ENCODE results near the gene ABAT.

The ABAT gene

DNA sequence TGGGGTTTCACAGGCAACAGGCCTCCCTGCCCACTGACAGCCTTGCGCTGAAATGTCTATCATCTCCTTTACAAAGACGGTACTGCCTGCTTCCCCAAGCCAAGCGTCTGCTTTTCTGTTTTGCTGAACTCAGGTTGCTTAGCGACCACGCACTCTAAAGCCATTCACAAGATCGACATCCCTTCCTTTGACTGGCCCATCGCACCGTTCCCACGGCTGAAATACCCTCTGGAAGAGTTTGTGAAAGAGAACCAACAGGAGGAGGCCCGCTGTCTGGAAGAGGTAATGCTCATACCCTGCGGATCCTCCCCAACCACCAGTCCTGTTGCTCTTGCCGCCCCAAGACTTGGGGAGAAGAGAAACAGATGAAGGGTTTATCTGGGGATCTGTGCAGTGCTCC, 94.3 kb downstream of the ABAT start:
- no peaks in the 10 kb centered on the region for H3K9me2 ChIP-seq (ENCODE audit: low read depth, low read length)
- no peaks in the 10 kb centered on the region for H3K4me1 ChIP-seq (ENCODE audit: insufficient read depth, low read length, severe bottlenecking)
- no peak overlapping the region for H3K4me3 ChIP-seq (ENCODE audit: low read depth, low read length, poor library complexity, severe bottlenecking)
- H3K27me3 ChIP-seq (ENCODE audit: insufficient read depth, low read length), result no peaks in the 10 kb centered on the region
- no peaks in the 10 kb centered on the region for H3K36me3 ChIP-seq (ENCODE audit: insufficient read depth, low read length)
- no peaks in the 10 kb centered on the region for H4K20me1 ChIP-seq (ENCODE audit: insufficient read depth, low read length)
- no peak overlapping the region for H3K27ac ChIP-seq (ENCODE audit: low read depth, low read length, poor library complexity, severe bottlenecking)
- TF ChIP-seq EZH2 (IDR thresholded peaks at IDR 0.05; ENCODE audit: borderline replicate concordance, low read length), result no peak
- TF ChIP-seq, protein P1, sequence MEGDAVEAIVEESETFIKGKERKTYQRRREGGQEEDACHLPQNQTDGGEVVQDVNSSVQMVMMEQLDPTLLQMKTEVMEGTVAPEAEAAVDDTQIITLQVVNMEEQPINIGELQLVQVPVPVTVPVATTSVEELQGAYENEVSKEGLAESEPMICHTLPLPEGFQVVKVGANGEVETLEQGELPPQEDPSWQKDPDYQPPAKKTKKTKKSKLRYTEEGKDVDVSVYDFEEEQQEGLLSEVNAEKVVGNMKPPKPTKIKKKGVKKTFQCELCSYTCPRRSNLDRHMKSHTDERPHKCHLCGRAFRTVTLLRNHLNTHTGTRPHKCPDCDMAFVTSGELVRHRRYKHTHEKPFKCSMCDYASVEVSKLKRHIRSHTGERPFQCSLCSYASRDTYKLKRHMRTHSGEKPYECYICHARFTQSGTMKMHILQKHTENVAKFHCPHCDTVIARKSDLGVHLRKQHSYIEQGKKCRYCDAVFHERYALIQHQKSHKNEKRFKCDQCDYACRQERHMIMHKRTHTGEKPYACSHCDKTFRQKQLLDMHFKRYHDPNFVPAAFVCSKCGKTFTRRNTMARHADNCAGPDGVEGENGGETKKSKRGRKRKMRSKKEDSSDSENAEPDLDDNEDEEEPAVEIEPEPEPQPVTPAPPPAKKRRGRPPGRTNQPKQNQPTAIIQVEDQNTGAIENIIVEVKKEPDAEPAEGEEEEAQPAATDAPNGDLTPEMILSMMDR (IDR thresholded peaks at IDR 0.05; ENCODE audit: low read length), result no peak
- H3F3A ChIP-seq (ENCODE audit: insufficient read depth, low read length), result no peaks in the 10 kb centered on the region
- H2AFZ ChIP-seq (ENCODE audit: low read length), result no peak overlapping the region
- no peaks in the 10 kb centered on the region for H3K79me2 ChIP-seq (ENCODE audit: insufficient read depth, low read length)
- H3K9me3 ChIP-seq (ENCODE audit: low read length), result no peaks in the 10 kb centered on the region
- H3K9ac ChIP-seq (ENCODE audit: low read length), result no peak overlapping the region
- H3K4me2 ChIP-seq (ENCODE audit: low read length), result no peak overlapping the region

- H3K4me1 ChIP-seq (ENCODE audit: insufficient read depth, low read length, severe bottlenecking), result no peaks in the 10 kb centered on the region
These were observed 99.1 kb downstream of the ABAT start for GRCh38 chr16:8773537-8773936.

GRCh38 chr16:8774208-8774607, 99.8 kb downstream of the ABAT start:
- no peaks in the 10 kb centered on the region for H4K20me1 ChIP-seq (ENCODE audit: insufficient read depth, low read length)
- H3K27me3 ChIP-seq (ENCODE audit: insufficient read depth, low read length), result no peaks in the 10 kb centered on the region
- H3K79me2 ChIP-seq (ENCODE audit: insufficient read depth, low read length), result no peaks in the 10 kb centered on the region
- H2AFZ ChIP-seq (ENCODE audit: low read length), result no peak overlapping the region
- H3K4me2 ChIP-seq (ENCODE audit: low read length), result no peak overlapping the region
- H3K9ac ChIP-seq (ENCODE audit: low read length), result no peak overlapping the region
- no peaks in the 10 kb centered on the region for H3K9me3 ChIP-seq (ENCODE audit: low read length)
- H3K27ac ChIP-seq (ENCODE audit: low read depth, low read length, poor library complexity, severe bottlenecking), result no peak overlapping the region
- H3F3A ChIP-seq (ENCODE audit: insufficient read depth, low read length), result no peaks in the 10 kb centered on the region
- no peaks in the 10 kb centered on the region for H3K9me2 ChIP-seq (ENCODE audit: low read depth, low read length)
- H3K4me3 ChIP-seq (ENCODE audit: low read depth, low read length, poor library complexity, severe bottlenecking), result no peak overlapping the region
- H3K36me3 ChIP-seq (ENCODE audit: insufficient read depth, low read length), result no peaks in the 10 kb centered on the region
- no peaks in the 10 kb centered on the region for H3K4me1 ChIP-seq (ENCODE audit: insufficient read depth, low read length, severe bottlenecking)
- TF ChIP-seq EZH2 (IDR thresholded peaks at IDR 0.05; ENCODE audit: borderline replicate concordance, low read length), result no peak
- TF ChIP-seq, protein P1 (IDR thresholded peaks at IDR 0.05; ENCODE audit: low read length), result no peak

More at GRCh38 chr16:8773537-8773936, 99.1 kb downstream of the ABAT start:
- H3K4me3 ChIP-seq (ENCODE audit: low read depth, low read length, poor library complexity, severe bottlenecking), result no peak overlapping the region
- H3K9me2 ChIP-seq (ENCODE audit: low read depth, low read length), result no peaks in the 10 kb centered on the region
- no peaks in the 10 kb centered on the region for H3K79me2 ChIP-seq (ENCODE audit: insufficient read depth, low read length)
- no peaks in the 10 kb centered on the region for H3K9me3 ChIP-seq (ENCODE audit: low read length)
- H3K36me3 ChIP-seq (ENCODE audit: insufficient read depth, low read length), result no peaks in the 10 kb centered on the region
- no peak overlapping the region for H2AFZ ChIP-seq (ENCODE audit: low read length)
- no peak overlapping the region for H3K27ac ChIP-seq (ENCODE audit: low read depth, low read length, poor library complexity, severe bottlenecking)
- no peak overlapping the region for H3K9ac ChIP-seq (ENCODE audit: low read length)
- no peaks in the 10 kb centered on the region for H3F3A ChIP-seq (ENCODE audit: insufficient read depth, low read length)
- H4K20me1 ChIP-seq (ENCODE audit: insufficient read depth, low read length), result no peaks in the 10 kb centered on the region
- H3K4me2 ChIP-seq (ENCODE audit: low read length), result no peak overlapping the region
- H3K27me3 ChIP-seq (ENCODE audit: insufficient read depth, low read length), result no peaks in the 10 kb centered on the region
- TF ChIP-seq, protein P1 (IDR thresholded peaks at IDR 0.05; ENCODE audit: low read length), result no peak
- TF ChIP-seq EZH2 (IDR thresholded peaks at IDR 0.05; ENCODE audit: borderline replicate concordance, low read length), result no peak

Data from OCI-LY1 (cell line).